ENCODE measurements around the gene LSS. TPM values are rescaled to one million over a fixed set of nuclear protein-coding genes. Genes with fewer than 3 reads are reported as not detected.
"Not testable (repeated sequence)": the region's sequence is repeated elsewhere in the genome, so short reads cannot be mapped to it uniquely, and the experiment has no call there.

LSS gene
- total RNA-seq, 4 donors from 2014 or later, result 43.7 to 172 (median 66.5) TPM

DNA sequence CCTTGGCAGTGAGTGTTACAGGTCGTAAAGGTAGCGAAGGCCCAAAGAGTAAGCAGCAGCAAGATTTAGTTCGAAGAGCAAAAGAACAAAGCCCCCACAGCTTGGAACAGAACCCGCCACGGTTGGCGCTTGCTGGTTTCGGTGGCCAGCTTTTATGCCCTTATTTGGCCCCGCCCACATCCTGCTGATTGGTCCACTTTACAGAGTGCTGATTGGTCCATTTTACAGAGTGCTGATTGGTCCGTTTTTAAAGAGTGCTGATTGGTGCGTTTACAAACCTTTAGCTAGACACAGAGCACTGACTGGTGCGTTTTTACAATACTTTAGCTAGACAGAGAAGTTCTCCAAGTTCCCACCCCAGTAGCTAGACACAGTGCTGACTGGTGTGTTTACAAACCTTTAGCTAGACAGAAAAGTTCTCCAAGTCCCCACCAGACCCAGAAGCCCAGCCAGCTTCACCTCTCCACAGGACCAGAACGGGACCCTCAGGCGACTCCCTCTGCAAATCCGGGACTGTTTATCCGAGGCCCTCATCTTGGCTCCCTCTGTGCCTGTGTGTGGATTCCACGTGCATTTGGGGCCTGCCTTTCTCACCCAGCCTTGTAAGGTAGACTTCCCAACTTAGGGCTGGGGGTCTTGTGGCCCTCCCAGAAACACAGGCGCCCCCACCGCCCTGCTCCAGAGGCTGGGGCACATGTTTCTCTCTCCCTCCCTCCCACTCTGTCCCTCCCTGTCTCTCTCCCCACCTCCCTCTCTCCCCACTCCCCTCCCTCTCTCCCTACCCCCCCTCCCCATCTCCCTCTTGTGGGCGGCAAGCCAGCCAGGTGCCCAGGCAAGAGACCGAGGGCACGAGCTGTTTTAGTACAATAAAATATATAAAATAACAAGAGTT is 85.7 kb downstream of the LSS start:
- Histone ChIP-seq H3K4me1 (no peaks in the 10 kb centered on the region), H3K4me3 (no peak overlapping the region), H3K27me3 (no peaks in the 10 kb centered on the region), H3K9me3 (no peaks in the 10 kb centered on the region), H3K27ac (no peak overlapping the region), H3K36me3 (no peaks in the 10 kb centered on the region)
- DNase-seq, result no peak
- TF ChIP-seq, protein P1, sequence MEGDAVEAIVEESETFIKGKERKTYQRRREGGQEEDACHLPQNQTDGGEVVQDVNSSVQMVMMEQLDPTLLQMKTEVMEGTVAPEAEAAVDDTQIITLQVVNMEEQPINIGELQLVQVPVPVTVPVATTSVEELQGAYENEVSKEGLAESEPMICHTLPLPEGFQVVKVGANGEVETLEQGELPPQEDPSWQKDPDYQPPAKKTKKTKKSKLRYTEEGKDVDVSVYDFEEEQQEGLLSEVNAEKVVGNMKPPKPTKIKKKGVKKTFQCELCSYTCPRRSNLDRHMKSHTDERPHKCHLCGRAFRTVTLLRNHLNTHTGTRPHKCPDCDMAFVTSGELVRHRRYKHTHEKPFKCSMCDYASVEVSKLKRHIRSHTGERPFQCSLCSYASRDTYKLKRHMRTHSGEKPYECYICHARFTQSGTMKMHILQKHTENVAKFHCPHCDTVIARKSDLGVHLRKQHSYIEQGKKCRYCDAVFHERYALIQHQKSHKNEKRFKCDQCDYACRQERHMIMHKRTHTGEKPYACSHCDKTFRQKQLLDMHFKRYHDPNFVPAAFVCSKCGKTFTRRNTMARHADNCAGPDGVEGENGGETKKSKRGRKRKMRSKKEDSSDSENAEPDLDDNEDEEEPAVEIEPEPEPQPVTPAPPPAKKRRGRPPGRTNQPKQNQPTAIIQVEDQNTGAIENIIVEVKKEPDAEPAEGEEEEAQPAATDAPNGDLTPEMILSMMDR (IDR thresholded peaks at IDR 0.05), result no peak
- no peak for TF ChIP-seq POLR2A (IDR thresholded peaks at IDR 0.05)

DNA sequence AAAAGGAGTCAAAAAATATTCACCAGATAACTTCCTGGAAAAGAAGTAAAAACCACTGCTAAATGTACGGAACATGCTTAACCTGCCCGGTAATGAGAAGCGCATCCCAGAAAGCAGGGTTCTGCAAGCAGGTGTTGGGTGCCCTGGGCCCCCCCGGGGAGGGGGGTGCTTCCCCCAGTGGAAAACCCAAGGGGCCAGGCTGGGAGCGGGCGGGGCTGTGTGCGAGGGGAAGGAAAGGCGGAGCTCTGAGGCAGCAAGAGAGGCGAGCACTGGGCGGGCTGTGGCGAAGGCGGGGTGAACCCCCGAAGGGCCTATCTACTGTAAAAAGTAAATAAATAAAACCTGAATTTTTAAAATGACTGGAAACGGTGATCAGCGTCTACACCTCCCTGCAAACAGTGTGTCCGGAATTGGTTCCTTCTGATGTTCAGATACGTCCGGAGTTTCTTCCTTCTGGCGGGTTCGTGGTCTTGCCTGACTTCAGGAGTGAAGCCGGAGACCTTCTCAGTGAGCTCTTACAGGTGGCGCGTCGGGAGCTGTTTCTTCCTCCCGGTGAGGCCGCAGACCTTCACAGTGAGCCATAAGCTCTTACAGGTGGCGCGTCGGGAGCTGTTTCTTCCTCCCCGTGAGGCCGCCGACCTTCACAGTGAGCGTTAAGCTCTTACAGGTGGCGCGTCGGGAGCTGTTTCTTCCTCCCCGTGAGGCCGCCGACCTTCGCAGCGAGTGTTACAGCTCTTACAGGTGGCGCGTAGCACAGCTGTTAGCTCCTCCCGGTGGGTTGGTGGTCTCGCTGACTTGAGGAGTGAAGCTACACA is 86.6 kb downstream of the LSS start:
- H3K4me3 ChIP-seq, result no peak overlapping the region
- no peaks in the 10 kb centered on the region for H3K36me3 ChIP-seq
- H3K4me1 ChIP-seq, result no peaks in the 10 kb centered on the region
- no peak for DNase-seq
- H3K27ac ChIP-seq, result no peak overlapping the region
- H3K9me3 ChIP-seq, result no peaks in the 10 kb centered on the region
- TF ChIP-seq, protein P1 (IDR thresholded peaks at IDR 0.05), result no peak
- no peak for TF ChIP-seq POLR2A (IDR thresholded peaks at IDR 0.05)
- no peaks in the 10 kb centered on the region for H3K27me3 ChIP-seq

DNA sequence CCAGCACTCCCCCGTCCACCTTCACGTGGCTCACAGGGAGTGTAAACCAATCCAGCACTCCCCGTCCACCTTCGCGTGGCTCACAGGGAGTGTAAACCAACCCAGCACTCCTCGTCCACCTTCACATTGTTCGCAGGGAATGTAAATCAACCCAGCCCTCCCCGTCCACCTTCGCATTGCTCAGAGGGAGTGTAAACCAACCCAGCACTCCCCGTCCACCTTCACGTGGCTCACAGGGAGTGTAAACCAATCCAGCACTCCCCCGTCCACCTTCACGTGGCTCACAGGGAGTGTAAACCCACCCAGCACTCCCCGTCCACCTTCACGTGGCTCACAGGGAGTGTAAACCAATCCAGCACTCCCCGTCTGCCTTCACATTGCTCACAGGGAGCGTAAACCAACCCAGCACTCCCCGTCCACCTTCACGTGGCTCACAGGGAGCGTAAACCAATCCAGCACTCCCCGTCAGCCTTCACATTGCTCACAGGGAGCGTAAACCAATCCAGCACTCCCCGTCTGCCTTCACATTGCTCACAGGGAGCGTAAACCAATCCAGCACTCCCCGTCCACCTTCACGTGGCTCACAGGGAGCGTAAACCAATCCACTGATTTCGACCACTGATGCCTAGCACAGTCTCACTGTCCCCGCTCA is 88.1 kb downstream of the LSS start:
- not testable (repeated sequence) for H3K27me3 ChIP-seq, H3K27ac ChIP-seq, H3K4me3 ChIP-seq, DNase-seq, H3K36me3 ChIP-seq, H3K9me3 ChIP-seq, H3K4me1 ChIP-seq

- Histone ChIP-seq H3K36me3 (no peaks in the 10 kb centered on the region), H3K4me3 (no peak overlapping the region), H3K27ac (no peak overlapping the region), H3K4me1 (no peaks in the 10 kb centered on the region), H3K27me3 (no peaks in the 10 kb centered on the region), H3K9me3 (no peaks in the 10 kb centered on the region)
- DNase-seq, result no peak
- TF ChIP-seq, protein P1 (IDR thresholded peaks at IDR 0.05), result no peak
- no peak for TF ChIP-seq POLR2A (IDR thresholded peaks at IDR 0.05)
Measured at GRCh38 chr21:46139686-46140085, 88.9 kb downstream of the LSS start.

DNA sequence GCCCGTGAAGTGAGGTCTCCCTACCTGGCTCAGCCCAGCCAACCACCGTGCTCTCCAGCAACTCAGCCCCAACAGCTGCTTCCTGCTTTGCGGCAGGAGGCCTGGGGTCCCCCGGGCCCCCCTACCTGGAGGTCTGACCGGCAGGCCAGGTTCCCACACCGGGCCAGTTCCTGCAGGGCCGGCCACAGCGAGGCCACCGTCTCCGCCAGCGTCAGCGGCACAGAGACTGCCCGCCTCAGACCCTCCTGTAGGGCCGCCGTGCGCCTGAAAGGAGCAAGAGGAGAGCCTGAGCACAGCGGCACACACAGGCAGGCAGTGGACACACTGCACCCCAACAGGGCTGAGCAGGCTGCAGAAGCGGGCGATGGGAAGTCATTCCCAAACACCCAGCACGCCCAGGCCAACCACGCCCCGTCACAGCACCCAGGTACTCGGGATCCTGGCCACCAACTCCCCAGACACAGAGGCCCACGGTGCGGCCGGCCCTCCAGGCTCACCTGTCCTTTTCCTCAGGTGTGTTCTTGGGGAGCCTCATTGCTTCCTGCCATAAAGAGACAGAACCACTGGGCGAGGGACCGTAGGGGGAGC is 90.1 kb downstream of the LSS start:
- no peaks in the 10 kb centered on the region for H3K36me3 ChIP-seq

More for the DNA sequence above, 90.1 kb downstream of the LSS start:
- TF ChIP-seq, protein P1 (IDR thresholded peaks at IDR 0.05), result no peak
- no peak for TF ChIP-seq POLR2A (IDR thresholded peaks at IDR 0.05)
- Histone ChIP-seq H3K4me1 (no peaks in the 10 kb centered on the region), H3K27me3 (no peaks in the 10 kb centered on the region), H3K9me3 (no peaks in the 10 kb centered on the region), H3K4me3 (no peak overlapping the region), H3K27ac (no peak overlapping the region)
- no peak for DNase-seq

Other genes with a start within 250 kb of the LSS start
- gene COL6A1, start 247.0 kb downstream of the LSS start, total RNA-seq, result 100 to 1,000 TPM in 3 of 4 donors, 10 to 100 TPM in 1; 37.7 to 458 (median 161) TPM
- gene COL6A2, start 130.7 kb downstream of the LSS start, total RNA-seq, result 1,000 to 10,000 TPM in 1 of 4 donors, 100 to 1,000 TPM in 2, 10 to 100 TPM in 1; 59.9 to 1,087 (median 166) TPM
- gene FTCD, start 73.2 kb downstream of the LSS start, total RNA-seq, result 1 to 10 TPM in 1 of 4 donors, under 1 TPM in 1, not detected in 2; 0.67 to 1.0 TPM
- gene SPATC1L, start 44.3 kb downstream of the LSS start, total RNA-seq, result 10 to 100 TPM in 1 of 4 donors, 1 to 10 TPM in 3; 1.1 to 13.2 (median 2.6) TPM
- 100 to 1,000 TPM in 3 of 4 donors, 10 to 100 TPM in 1; 96.7 to 178 (median 148) TPM for gene MCM3AP, start 56.8 kb upstream of the LSS start, total RNA-seq
- gene YBEY, start 57.6 kb upstream of the LSS start, total RNA-seq, result 10 to 100 TPM in 3 of 4 donors, 1 to 10 TPM in 1; 5.3 to 32.6 (median 17.5) TPM
- 10 to 100 TPM in 2 of 4 donors, 1 to 10 TPM in 2; 4.6 to 20.6 (median 11.4) TPM for gene C21orf58, start 95.1 kb upstream of the LSS start, total RNA-seq
- 100 to 1,000 TPM in 1 of 4 donors, 10 to 100 TPM in 3; 29.2 to 119 (median 59.5) TPM for gene PCNT, start 95.4 kb upstream of the LSS start, total RNA-seq
- gene DIP2A, start 230.1 kb upstream of the LSS start, total RNA-seq, result 100 to 1,000 TPM in 1 of 4 donors, 10 to 100 TPM in 3; 69.9 to 108 (median 85.3) TPM

All from Peyer's patch (tissue), 4 donors.